PFSK-1 (cell line): ENCODE results near the gene FAM156A.

Source experiments
- FOXP2 ChIP-seq: optimal IDR thresholded peaks from 2 replicates; pipeline ENCODE3; 2011; ENCODE audit warnings: borderline replicate concordance, control low read depth, inconsistent platforms; ENCODE audit not compliant: insufficient read depth; ENCODE audit errors: extremely low read length, extremely low read depth
- POLR2AphosphoS5 ChIP-seq: IDR thresholded peaks from 2 replicates; pipeline ENCODE4 v1.6.1; 2012; ENCODE audit warnings: low read depth, mild to moderate bottlenecking, control low read depth, low read length, moderate library complexity
- REST ChIP-seq, 2 experiments: IDR thresholded peaks; 2 replicates each; pipeline versions ENCODE4 v1.6.1 to v1.8.0; 2011 to 2012; ENCODE audit warnings: low read depth in 2 of 2, low read length in 2 of 2, control low read depth in 1 of 2, inconsistent platforms in 1 of 2, mild to moderate bottlenecking in 1 of 2, moderate library complexity in 1 of 2; ENCODE audit not compliant: insufficient read depth in 1 of 2
- SIN3A ChIP-seq: IDR thresholded peaks from 2 replicates; pipeline ENCODE4 v1.6.1; 2012; ENCODE audit warnings: mild to moderate bottlenecking, low read length, moderate library complexity, borderline replicate concordance; ENCODE audit not compliant: insufficient read depth
- TAF1 ChIP-seq: IDR thresholded peaks from 2 replicates; pipeline ENCODE4 v1.6.1; 2012; ENCODE audit warnings: low read length, control low read depth, borderline replicate concordance; ENCODE audit not compliant: insufficient read depth

Gene FAM156A

GRCh38 chrX:52977953-52978352, 19.6 kb upstream of the FAM156A start:
- TF ChIP-seq TAF1: no peak
- no peak for TF ChIP-seq REST (IDR thresholded peaks at IDR 0.05; ENCODE audit: insufficient read depth in 1 of 2, low read depth in 2 of 2, low read length in 2 of 2)
- no peak for TF ChIP-seq POLR2AphosphoS5
- TF ChIP-seq SIN3A: no peak
- no peak for TF ChIP-seq FOXP2

GRCh38 chrX:52934704-52935469, 23.4 kb downstream of the FAM156A start:
- TF ChIP-seq FOXP2: peak; percentile 50
- no peak for TF ChIP-seq REST (IDR thresholded peaks at IDR 0.05; ENCODE audit: insufficient read depth in 1 of 2, low read depth in 2 of 2, low read length in 2 of 2)
- peak; percentile 76; the same call in 1 of the 2 replicates for TF ChIP-seq POLR2AphosphoS5

- TF ChIP-seq FOXP2 (no peak), TAF1 (no peak), REST (IDR thresholded peaks at IDR 0.05; ENCODE audit: insufficient read depth in 1 of 2, low read depth in 2 of 2, low read length in 2 of 2) (no peak), POLR2AphosphoS5 (no peak), SIN3A (no peak)
Measured at GRCh38 chrX:52933976-52934703, 24.2 kb downstream of the FAM156A start.

GRCh38 chrX:52933213-52933612, 25.1 kb downstream of the FAM156A start:
- TF ChIP-seq REST (IDR thresholded peaks at IDR 0.05; ENCODE audit: insufficient read depth in 1 of 2, low read depth in 2 of 2, low read length in 2 of 2) (no peak), POLR2AphosphoS5 (no peak), TAF1 (no peak)
